ENCODE results near the gene SLC12A7. TPM values are rescaled to one million over a fixed set of nuclear protein-coding genes. Genes with fewer than 3 reads are reported as not detected.
"Not testable (repeated sequence)": the region's sequence is repeated elsewhere in the genome, so short reads cannot be mapped to it uniquely, and the experiment has no call there.

The SLC12A7 gene
- total and polyA plus RNA-seq, 9 donors: 5.9 to 33.9 (median 23.0) TPM

DNA sequence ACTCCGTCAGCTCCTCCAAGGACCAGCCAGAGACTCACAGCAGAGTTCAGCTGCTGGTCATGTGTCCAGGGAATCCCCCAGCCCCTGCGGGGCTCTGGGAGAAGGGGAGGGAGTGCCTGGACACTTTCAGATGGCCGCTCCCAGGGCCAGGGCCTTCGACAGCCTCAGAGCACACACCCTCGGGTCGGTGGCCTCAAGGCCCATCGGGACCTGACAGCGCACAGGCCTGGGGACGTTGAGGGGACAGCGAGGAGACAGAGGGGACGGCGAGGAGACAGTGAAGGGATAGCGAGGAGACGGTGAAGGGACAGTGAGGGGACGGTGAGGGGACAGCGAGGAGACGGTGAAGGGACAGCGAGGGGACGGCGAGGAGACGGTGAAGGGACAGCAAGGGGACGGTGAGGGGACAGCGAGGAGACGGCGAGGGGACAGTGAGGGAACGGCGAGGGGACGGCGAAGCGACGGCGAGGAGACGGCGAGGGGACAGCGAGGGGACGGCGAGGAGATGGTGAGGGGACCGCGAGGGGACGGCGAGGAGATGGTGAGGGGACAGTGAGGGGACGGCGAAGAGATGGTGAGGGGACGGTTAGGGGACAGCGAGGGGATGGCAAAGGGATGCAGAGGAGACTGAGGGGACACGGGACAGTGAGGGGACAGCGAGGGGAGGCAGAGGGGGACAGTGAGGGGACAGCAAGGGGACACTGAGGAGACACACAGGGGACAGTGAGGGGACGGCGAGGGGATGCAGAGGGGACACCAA lies 47.3 kb downstream of the SLC12A7 start:
- Histone ChIP-seq H3K27ac (no peak overlapping the region), H3K4me3 (no peak overlapping the region), H3K36me3 (no peaks in the 10 kb centered on the region), H3K27me3 (no peaks in the 10 kb centered on the region), H3K9me3 (no peaks in the 10 kb centered on the region), H3K4me1 (ENCODE audit: insufficient read depth) (no peaks in the 10 kb centered on the region)
- TF ChIP-seq POLR2A (IDR thresholded peaks at IDR 0.05) (no peak), EP300 (IDR thresholded peaks at IDR 0.05) (no peak)
- TF ChIP-seq, protein P1, sequence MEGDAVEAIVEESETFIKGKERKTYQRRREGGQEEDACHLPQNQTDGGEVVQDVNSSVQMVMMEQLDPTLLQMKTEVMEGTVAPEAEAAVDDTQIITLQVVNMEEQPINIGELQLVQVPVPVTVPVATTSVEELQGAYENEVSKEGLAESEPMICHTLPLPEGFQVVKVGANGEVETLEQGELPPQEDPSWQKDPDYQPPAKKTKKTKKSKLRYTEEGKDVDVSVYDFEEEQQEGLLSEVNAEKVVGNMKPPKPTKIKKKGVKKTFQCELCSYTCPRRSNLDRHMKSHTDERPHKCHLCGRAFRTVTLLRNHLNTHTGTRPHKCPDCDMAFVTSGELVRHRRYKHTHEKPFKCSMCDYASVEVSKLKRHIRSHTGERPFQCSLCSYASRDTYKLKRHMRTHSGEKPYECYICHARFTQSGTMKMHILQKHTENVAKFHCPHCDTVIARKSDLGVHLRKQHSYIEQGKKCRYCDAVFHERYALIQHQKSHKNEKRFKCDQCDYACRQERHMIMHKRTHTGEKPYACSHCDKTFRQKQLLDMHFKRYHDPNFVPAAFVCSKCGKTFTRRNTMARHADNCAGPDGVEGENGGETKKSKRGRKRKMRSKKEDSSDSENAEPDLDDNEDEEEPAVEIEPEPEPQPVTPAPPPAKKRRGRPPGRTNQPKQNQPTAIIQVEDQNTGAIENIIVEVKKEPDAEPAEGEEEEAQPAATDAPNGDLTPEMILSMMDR (IDR thresholded peaks at IDR 0.05): no peak
- peak in 2 of 5 donors; percentile 13 for DNase-seq
- 87 to 92% (median 89%) methylated on average over 49 of the region's 49 CpGs for WGBS, 3 donors
- intact Hi-C loops (cut with DNase I): no loop called here

DNA sequence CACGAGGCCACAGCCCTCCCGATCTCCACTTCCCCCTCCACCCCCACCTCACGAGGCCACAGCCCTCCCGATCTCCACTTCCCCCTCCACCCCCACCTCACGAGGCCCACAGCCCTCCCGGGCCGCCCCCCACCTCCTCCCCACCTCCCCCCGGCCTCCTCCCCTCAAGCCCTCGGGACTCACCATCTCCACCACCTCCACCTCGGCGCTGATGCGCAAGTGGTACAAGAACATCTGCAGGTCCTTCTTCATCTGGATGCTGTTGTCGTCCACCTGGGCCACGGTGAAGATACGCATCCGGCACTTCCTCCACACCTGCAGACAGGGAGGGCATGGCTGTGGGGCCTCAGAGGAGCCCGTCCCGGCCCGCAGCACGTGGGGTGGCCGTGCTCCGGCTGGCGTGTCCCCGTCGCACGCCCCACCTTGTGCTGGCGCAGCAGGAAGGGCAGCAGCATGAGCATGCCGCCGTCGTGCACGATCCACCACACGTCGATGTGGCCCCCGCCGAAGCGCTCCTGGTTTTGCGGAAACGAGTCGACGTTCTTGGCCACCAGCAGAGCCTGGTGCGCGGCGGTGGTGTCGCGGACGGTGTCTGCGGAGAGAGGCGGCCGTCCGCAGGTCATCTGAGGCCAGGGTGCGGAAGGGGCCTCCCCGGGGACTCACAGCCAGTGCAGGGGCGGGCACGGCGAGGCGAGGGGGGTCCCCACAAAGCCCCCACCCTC lies 48.0 kb downstream of the SLC12A7 start:
- intact Hi-C loops (cut with DNase I): no loop called here
- Histone ChIP-seq H3K4me1 (ENCODE audit: insufficient read depth) (no peaks in the 10 kb centered on the region), H3K36me3 (no peaks in the 10 kb centered on the region), H3K4me3 (no peak overlapping the region), H3K9me3 (no peaks in the 10 kb centered on the region), H3K27ac (no peak overlapping the region), H3K27me3 (no peaks in the 10 kb centered on the region)
- 89 to 92% (median 90%) methylated on average over 49 to 56 of the region's 56 CpGs for WGBS, 3 donors
- no peak for TF ChIP-seq POLR2A (IDR thresholded peaks at IDR 0.05)
- TF ChIP-seq, protein P1 (IDR thresholded peaks at IDR 0.05): no peak
- no peak for TF ChIP-seq EP300 (IDR thresholded peaks at IDR 0.05)
- DNase-seq: peak in 2 of 5 donors; percentile 11 to 16

DNA sequence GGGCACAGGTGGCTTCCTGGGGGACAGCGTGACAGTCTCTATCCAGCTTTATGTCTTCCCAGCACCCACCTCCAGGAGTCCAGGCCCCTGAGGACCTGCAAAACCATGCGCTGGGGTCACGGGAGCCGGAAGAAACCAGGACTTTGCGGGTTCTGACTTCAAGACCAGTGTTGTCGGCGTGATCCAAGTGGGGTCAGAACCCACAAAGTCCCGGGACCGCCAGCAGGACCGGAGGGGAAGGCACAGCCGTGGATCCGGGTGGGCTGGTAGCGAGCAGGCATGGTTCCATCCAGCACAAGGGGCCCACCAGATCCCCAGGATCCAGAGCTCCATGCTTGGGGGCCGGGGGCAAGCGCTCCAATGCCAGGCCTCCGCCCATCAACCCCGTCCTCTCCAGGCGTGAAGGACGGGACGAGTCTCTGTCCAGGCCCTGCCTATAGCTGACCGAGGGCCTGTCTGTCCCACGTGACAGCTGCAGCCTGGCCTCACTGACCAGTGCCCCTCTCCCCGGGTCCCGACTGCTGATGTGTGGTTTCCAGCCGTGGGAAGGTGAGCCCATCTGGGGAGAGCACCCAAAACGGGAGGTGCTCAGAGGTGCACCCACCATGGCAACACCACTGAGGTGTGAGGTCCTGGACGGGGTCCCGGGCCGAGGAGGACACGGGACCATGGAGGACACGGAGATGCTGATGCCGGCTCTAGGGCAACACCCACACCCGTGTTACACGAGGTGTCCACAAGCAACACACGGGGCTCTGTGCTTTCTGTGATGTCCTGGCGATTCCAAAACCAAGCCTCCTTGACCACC lies 48.9 kb downstream of the SLC12A7 start:
- TF ChIP-seq, protein P1 (IDR thresholded peaks at IDR 0.05): no peak
- TF ChIP-seq POLR2A (IDR thresholded peaks at IDR 0.05) (no peak), EP300 (IDR thresholded peaks at IDR 0.05) (no peak)
- Histone ChIP-seq H3K4me1 (ENCODE audit: insufficient read depth) (no peaks in the 10 kb centered on the region), H3K27ac (no peak overlapping the region), H3K27me3 (no peaks in the 10 kb centered on the region), H3K9me3 (no peaks in the 10 kb centered on the region), H3K36me3 (no peaks in the 10 kb centered on the region), H3K4me3 (no peak overlapping the region)
- WGBS, 3 donors: 91 to 94% (median 92%) methylated on average over 26 to 36 of the region's 36 CpGs
- intact Hi-C loops (cut with DNase I): no loop called here
- peak in 1 of 5 donors; percentile 19 for DNase-seq

DNA sequence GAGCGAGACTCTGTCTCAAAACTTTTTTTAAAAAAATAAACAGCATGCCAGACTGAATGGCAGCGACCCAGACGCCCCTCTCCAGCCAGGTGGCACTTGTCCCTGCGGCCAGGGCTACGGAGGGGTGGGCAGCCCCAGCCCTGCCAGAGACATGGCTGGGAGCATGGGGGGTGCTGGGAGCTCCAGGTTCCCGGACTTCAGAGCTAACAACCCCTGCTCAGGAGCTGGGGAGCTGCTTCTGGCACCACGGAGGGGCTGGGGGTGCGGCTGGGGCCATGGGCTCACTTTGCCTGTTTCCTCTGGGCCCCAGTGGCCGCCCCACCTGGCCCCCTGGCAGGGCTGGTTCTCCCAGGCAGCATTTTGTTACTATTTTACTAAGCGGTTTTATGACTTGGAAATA lies 49.9 kb downstream of the SLC12A7 start:
- no peaks in the 10 kb centered on the region for H3K36me3 ChIP-seq
- TF ChIP-seq EP300 (IDR thresholded peaks at IDR 0.05) (no peak), POLR2A (IDR thresholded peaks at IDR 0.05) (no peak)
- TF ChIP-seq, protein P1 (IDR thresholded peaks at IDR 0.05): no peak
- 76 to 83% (median 82%) methylated on average over 10 of the region's 10 CpGs for WGBS, 3 donors
- peak in 1 of 5 donors; percentile 7 for DNase-seq
- no peak overlapping the region for H3K4me3 ChIP-seq
- H3K27ac ChIP-seq: no peak overlapping the region
- intact Hi-C loops (cut with DNase I): no loop called here
- H3K4me1 ChIP-seq (ENCODE audit: insufficient read depth): no peaks in the 10 kb centered on the region
- H3K9me3 ChIP-seq: no peaks in the 10 kb centered on the region
- no peaks in the 10 kb centered on the region for H3K27me3 ChIP-seq

DNA sequence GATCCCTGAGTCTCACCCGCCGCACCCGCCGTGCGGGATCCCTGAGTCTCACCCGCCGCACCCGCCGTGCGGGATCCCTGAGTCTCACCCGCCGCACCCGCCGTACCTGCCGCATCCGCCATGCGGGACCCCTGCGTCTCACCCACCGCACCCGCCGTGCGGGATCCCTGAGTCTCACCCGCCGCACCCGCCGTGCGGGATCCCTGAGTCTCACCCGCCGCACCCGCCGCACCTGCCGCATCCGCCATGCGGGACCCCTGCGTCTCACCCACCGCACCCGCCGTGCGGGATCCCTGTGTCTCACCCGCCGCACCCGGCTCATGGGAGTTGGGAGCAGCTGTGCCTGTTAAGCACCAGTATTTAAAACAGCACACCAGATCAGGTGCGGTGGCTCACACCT lies 50.6 kb downstream of the SLC12A7 start:
- H3K4me3 ChIP-seq; intact Hi-C loops (cut with DNase I); H3K36me3 ChIP-seq; H3K4me1 ChIP-seq (ENCODE audit: insufficient read depth); DNase-seq; H3K27me3 ChIP-seq; H3K9me3 ChIP-seq; H3K27ac ChIP-seq: not testable (repeated sequence)
- WGBS, 3 donors: 91 to 96% (median 93%) methylated on average over 11 to 16 of the region's 43 CpGs

Data from ovary (tissue), 9 donors.